ENCODE data around the gene WASHC4. TPM values are rescaled to one million over a fixed set of nuclear protein-coding genes. Genes with fewer than 3 reads are reported as not detected.

The WASHC4 gene
- total and polyA plus RNA-seq, 2 donors (not counting 3 experiments of a cell fraction or from before 2014, with no cell fraction given) = 30.4 to 123 TPM

GRCh38 chr12:105102673-105103072 lies 4.9 kb upstream of the WASHC4 start:
- no peak overlapping the region for H3K4me2 ChIP-seq (ENCODE audit: insufficient read depth, low read length)
- no peaks in the 10 kb centered on the region for H3K9me1 ChIP-seq (replicated peaks; ENCODE audit: control insufficient read depth, extremely low read depth, insufficient read depth, low read length)
- POLR2A ChIA-PET = no interaction called here
- TF ChIP-seq EZH2 (IDR thresholded peaks at IDR 0.05; ENCODE audit: borderline replicate concordance, low read depth, low read length, severe bottlenecking) (no peak), POLR2A (IDR thresholded peaks at IDR 0.05; ENCODE audit: low read depth, low read length) (no peak), POLR2AphosphoS5 (IDR thresholded peaks at IDR 0.05; ENCODE audit: insufficient read depth, low read depth, low read length) (no peak), MAX (IDR thresholded peaks at IDR 0.05; ENCODE audit: insufficient read depth, insufficient read length) (no peak), JUN (IDR thresholded peaks at IDR 0.05; ENCODE audit: borderline replicate concordance, insufficient read depth, insufficient read length, low read depth) (no peak), CTCF (IDR thresholded peaks at IDR 0.05; ENCODE audit: extremely low read depth in 1 of 2, insufficient read depth in 1 of 2, low read depth in 1 of 2, low read length in 2 of 2) (no peak), GATA2 (IDR thresholded peaks at IDR 0.05; ENCODE audit: insufficient read depth, insufficient read length, low read depth, low read length) (no peak), FOS (IDR thresholded peaks at IDR 0.05; ENCODE audit: borderline replicate concordance, insufficient read depth, low read length) (no peak), MYC (IDR thresholded peaks at IDR 0.05; ENCODE audit: low read depth, low read length) (no peak)
- H3K36me3 ChIP-seq (ENCODE audit: control insufficient read depth in 2 of 2, extremely low read depth in 1 of 2, insufficient read depth in 2 of 2, low read length in 2 of 2) = no peaks in the 10 kb centered on the region
- H3K9ac ChIP-seq (replicated peaks; ENCODE audit: extremely low read depth, insufficient read depth, low read length) = no peak overlapping the region
- intact Hi-C loops (cut with micrococcal nuclease) (no loop called here), dilution Hi-C loops (cut with MboI; ENCODE audit: extremely low pct_ligation_motif_present, low sequenced_read_pairs) (no loop called here)
- H3K9me3 ChIP-seq (replicated peaks; ENCODE audit: control insufficient read depth, insufficient read depth, low read length) = no peaks in the 10 kb centered on the region
- H3K4me3 ChIP-seq (replicated peaks in 1 of 3; ENCODE audit: insufficient read depth in 1 of 3, low read depth in 1 of 3, low read length in 3 of 3) = no peak overlapping the region
- H3K27ac ChIP-seq (ENCODE audit: insufficient read depth, low read depth, low read length) = no peak overlapping the region
- BruUV-seq (replicated peaks) = no TSS peak
- H2AFZ ChIP-seq (ENCODE audit: low read depth, low read length) = no peak overlapping the region
- peaks cover 9% of the 10 kb centered on the region for H3K4me1 ChIP-seq (ENCODE audit: control insufficient read depth, extremely low read depth, insufficient read depth, low read length)
- no peak for FAIRE-seq
- no peaks in the 10 kb centered on the region for H4K20me1 ChIP-seq (replicated peaks; ENCODE audit: control insufficient read depth, extremely low read depth, insufficient read depth, low read length)
- no peak for DNase-seq (ENCODE audit: low read depth, low spot score)
- H3K79me2 ChIP-seq (ENCODE audit: control insufficient read depth, insufficient read depth, low read length) = peaks cover under 1% of the 10 kb centered on the region
- CTCF ChIA-PET = interaction anchor here (0.9 to 2.1 kb wide), 4 partner anchors 34 to 902 kb away, joined by 3 to 14 read pairs (median 4); no protein-coding TSS in a partner anchor
- H3K27me3 ChIP-seq (ENCODE audit: control insufficient read depth in 2 of 2, insufficient read depth in 2 of 2, low read length in 2 of 2) = peaks cover 2 to 8% of the 10 kb centered on the region in 2 experiments
